Activated CD8-positive, alpha-beta memory T cell treated with anti-CD3 and anti-CD28 coated beads, Interleukin-2, amount 50 U/mL, for 48 hours (primary cell): ENCODE data around the gene RYK.

Source experiments
- DNase-seq: peaks from one replicate; pipeline ENCODE4 v3.0.0-alpha.2; 2020

RYK gene

DNA sequence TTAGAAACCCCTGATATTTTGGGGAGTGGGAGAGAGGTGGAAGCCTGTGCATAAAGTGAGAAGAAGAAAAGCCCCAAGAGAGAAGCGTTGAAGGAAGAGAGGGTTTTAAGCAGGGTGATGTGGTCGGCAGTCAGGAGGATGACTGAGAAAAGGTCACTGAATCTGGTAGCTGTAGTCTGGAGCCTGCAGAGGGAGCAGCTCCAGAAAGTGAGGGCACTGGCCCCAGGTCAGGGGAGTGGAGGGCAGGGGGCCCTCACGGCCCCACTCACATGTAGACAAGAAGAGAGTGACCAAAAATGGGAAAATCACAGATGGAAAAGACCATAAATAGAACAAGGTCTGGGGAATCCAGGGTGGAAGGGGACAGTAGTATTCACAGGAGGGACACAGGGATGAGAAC lies 105.5 kb downstream of the RYK start:
- no peak for DNase-seq

DNA sequence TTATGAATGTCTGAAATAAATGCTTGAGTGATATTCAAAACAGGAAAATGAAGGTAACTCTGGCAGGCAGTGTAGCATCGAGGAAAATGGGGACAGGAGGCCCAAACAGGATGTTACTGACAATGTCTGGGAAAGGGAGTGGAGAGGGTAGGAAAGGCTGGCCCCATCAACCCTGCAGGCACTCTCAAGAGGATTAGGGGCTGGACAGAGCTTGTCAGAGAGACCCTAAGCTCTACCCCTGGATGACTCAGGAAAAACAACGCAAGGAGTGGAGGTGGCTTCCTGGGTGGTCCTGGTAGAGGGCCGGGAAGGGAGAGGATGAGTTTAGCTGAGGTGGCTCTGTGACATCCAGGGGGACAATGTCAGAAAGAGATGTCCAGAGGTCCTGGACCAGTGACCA lies 106.0 kb downstream of the RYK start:
- DNase-seq, result no peak

DNA sequence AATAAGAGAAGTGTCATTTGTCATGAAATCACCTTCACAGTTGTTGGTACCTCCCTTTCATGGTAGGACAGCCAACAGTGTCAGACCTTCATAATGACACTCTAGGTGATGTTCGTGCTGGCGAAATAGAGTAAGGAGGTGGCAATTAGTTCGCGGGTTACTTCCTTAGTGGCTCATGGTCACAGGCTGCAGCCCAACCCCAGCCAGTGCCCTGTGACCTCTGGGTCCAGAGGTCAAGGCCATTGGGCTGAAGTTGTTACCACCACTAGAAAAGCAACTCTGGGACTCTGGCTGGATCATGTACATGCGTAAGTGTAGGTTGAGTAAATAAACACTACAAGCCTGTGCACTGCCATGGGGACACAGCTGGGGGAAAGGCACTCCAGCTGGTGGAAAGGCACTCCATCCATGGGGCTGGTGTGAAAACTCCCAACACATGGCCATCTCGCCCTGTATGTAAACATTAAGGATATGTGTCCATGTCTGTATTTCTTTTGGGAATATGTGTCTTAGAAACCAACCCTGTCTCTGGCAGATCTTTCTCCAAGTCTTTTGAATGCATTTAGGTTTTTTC lies 106.7 kb downstream of the RYK start:
- DNase-seq, result no peak

DNA sequence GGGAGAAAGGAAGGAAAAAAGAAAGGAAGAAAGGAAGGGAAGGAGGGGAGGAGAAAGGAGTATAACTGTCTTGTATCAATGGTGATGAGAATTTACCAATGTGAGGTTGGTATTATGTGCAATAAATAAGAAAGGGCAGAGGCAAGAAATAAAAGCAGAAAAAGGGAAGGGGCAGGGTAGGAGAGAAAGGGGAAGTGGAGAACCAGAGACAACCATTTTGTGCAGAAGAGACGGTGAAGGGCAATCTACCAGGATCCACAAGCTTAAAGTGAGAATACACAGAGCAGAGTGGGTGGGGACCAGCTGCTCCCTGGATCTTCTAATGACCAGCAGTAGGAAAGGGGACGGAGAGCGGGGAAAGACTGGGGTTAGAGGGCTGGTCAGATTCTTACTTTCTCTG lies 114.1 kb downstream of the RYK start:
- no peak for DNase-seq

DNA sequence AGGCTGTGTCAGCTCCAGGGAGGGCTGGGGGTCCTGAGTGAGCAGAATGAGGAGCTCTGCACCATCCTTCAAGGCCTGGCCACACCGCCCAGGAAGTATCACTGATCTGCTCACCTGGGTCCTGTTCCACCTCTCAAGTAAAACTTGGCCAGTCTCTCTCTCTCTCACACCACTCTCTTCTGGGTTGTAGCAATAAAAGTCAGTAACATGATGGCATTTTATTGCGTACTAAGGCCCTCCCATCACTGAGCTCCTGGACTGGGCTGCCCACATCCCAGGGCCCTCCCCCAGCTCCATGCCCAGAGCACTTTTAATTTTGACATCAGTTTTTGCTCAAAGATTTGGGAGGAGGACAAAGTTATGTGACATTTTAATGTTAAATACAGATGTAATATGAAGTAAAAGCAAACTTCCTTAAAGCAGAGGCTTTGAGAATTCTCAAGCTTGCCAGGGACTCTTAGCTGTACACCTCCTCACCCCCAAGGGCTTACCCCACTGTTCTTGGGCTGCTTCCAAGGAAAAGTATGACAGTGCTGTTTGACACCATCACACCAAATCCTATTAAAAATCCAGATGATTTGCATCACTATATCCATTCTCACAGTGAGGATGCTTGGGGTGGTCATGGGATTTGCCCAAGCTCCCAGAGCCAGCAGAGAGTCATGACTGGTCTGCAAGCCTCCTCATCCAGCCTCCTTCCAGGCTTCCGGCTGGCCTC lies 115.8 kb downstream of the RYK start:
- no peak for DNase-seq

DNA sequence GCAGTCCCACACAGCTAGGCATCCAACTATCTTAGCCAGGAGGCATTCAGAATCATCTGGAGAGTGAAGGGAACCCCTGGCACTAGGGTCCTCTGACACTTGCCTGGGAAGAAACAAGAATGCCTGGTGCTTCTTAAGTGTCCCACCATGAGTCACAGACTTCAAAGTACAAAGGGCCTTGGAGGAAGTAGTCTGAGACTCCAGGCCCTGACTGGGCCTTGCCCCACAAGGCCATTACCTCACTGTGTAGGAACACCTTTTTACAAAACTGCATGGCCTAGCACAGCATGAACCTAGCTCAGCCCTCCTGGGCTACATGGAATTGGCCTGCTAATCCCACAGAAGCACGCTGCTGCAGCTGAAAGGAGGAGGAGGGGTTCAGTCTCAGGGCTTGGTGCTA lies 116.4 kb downstream of the RYK start:
- no peak for DNase-seq

DNA sequence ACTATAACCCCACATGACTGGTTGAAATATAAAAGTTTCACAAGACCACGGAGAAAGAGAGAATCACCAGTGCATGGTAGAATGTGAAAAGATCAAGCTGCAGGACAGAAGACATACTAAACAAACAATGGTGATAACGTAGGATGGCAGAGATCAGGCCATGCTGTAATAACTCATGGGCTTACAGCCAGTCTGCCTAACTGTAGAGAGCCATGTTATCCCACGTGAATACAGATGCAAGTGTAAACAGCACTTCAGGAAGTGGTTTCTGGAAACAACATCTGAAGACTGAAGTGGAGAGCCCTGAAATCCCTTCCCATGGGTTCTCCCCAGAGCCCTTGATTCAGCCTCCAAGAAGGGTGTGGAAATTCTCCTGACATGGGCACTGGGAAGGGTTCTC lies 117.7 kb downstream of the RYK start:
- DNase-seq, result no peak

DNA sequence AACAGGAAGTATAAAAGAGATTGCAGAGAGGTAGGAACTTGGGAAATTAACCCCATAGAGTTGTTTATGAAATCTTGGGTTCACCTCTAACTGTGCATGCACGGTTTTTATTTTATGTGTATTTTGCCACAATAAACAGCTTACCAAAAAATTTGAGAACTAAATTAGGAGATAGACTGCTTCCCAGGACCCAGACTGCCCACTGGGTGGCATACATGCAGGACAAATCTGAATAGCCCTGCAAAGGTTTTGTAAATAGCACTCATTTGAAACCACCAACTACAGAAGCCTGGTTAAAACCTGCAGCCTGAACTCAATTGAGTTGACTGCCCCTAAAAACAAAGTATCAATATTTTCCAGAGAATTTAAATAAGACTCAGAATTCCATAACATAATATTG lies 124.5 kb downstream of the RYK start:
- no peak for DNase-seq

DNA sequence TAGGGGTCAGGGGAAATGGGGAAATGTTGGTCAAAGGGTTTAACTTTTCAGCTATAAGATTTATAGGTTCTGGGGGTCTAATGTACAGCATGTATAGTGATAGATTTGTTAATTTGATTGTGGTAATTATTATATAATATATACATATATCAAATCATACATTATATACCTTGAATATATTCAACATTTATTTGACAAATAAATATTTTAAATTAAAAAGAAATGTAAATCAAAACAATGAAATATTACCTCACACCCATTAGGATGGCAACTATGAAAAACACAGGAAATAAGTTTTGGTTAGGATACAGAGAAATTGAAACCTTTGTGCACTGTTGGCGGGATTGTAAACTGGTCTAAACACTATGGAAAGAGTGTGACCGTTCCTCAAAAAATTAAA lies 135.9 kb downstream of the RYK start:
- DNase-seq, result no peak

DNA sequence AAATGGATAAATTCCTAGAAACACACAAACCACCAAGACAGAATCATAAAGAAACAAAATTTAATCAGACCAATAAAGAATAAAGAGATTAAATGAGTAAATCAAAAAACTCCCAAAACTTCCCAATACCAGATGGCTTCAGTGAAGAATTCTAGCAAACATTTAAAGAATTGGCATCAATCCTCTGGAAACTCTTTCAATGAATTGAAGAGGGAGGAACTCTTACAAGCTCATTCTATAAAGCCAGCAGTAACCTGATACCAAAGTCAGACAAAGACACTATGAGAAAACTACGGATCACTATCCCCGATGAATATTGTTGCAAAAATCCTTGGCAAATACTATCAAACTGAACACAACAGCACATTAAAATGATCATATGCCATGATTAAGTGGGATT lies 139.0 kb downstream of the RYK start:
- no peak for DNase-seq

DNA sequence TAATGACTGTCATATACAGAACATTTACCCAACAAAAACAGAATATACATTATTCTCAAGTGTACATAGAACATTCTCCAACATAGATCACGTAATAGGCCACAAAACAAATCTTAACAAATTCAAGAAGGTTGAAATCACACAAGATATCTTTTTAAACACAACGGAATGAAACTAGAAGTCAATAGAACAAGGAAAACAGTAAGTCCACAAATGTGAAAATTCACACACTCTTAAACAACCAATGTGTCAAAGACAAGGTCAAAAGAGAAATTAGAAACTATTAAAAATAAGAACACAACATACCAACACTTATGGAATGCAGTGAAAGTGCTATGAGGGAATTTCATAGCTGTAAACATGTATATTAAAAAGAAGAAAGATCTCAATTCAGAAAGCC lies 139.7 kb downstream of the RYK start:
- DNase-seq, result no peak
